CD14-positive monocyte (primary cell): ENCODE measurements around the gene NSMCE1. TPM values are rescaled to one million over a fixed set of nuclear protein-coding genes. Genes with fewer than 3 reads are reported as not detected.

Source experiments
- DNase-seq, 3 donors: peaks; one replicate each; pipeline ENCODE4 v3.0.0-alpha.2; 2011 to 2022
- H2AFZ ChIP-seq: 2 replicates; pipeline ENCODE4 v1.6.0; 2012; ENCODE audit warnings: mild to moderate bottlenecking, low read depth, low read length, inconsistent platforms; ENCODE audit not compliant: insufficient read depth, poor library complexity, severe bottlenecking
- H3K27ac ChIP-seq, 2 donors: 1 replicate in 1 of 2; 2 replicates in 1 of 2; pipeline ENCODE4 v1.5.1; 2012 to 2013; ENCODE audit warnings: low read length in 2 of 2, control low read depth in 1 of 2, inconsistent platforms in 1 of 2, low read depth in 1 of 2, mild to moderate bottlenecking in 1 of 2
- H3K27me3 ChIP-seq, 2 donors: one replicate each; pipeline versions ENCODE4 v1.6.0 to v1.6.1; 2011 to 2013; ENCODE audit warnings: low read length in 2 of 2; ENCODE audit not compliant: control insufficient read depth in 2 of 2, insufficient read depth in 2 of 2
- H3K36me3 ChIP-seq, 2 donors: replicated peaks in 1 of 2; 1 replicate in 1 of 2; 2 replicates in 1 of 2; pipeline versions ENCODE4 v1.5.1 to v1.6.1; 2012 to 2013; ENCODE audit warnings: low read length in 2 of 2, control low read depth in 1 of 2, inconsistent platforms in 1 of 2, mild to moderate bottlenecking in 1 of 2; ENCODE audit not compliant: insufficient read depth in 2 of 2, control insufficient read depth in 1 of 2
- H3K4me1 ChIP-seq, 2 donors: 1 replicate in 1 of 2; 2 replicates in 1 of 2; pipeline versions ENCODE4 v1.5.1 to v1.6.1; 2012 to 2013; ENCODE audit warnings: low read length in 2 of 2, control low read depth in 1 of 2, inconsistent platforms in 1 of 2, mild to moderate bottlenecking in 1 of 2, moderate library complexity in 1 of 2; ENCODE audit not compliant: insufficient read depth in 2 of 2, control insufficient read depth in 1 of 2
- H3K4me2 ChIP-seq: replicated peaks from 2 replicates; pipeline ENCODE3; 2012; ENCODE audit warnings: low read length, moderate library complexity, mild to moderate bottlenecking; ENCODE audit not compliant: poor library complexity, severe bottlenecking; ENCODE audit errors: extremely low read depth
- H3K4me3 ChIP-seq, 3 experiments: fragments of 200-600 bp in 1 of 3; sonication (generic) in 1 of 3; replicated peaks in 1 of 3; 1 replicate in 2 of 3; 2 replicates in 1 of 3; pipeline ENCODE4 v1.5.1; 2011 to 2013; ENCODE audit warnings: low read length in 3 of 3, mild to moderate bottlenecking in 3 of 3, control low read depth in 2 of 3, low read depth in 2 of 3, inconsistent platforms in 1 of 3, moderate library complexity in 1 of 3
- H3K79me2 ChIP-seq: 2 replicates; pipeline ENCODE4 v1.6.0; 2012; ENCODE audit warnings: mild to moderate bottlenecking, control low read depth, inconsistent platforms, low read length, moderate library complexity; ENCODE audit not compliant: insufficient read depth
- H3K9ac ChIP-seq: 2 replicates; pipeline ENCODE4 v1.6.0; 2017; ENCODE audit warnings: low read length, mild to moderate bottlenecking; ENCODE audit not compliant: insufficient read depth, poor library complexity, severe bottlenecking
- H3K9me3 ChIP-seq, 2 donors: replicated peaks in 1 of 2; 1 replicate in 1 of 2; 2 replicates in 1 of 2; pipeline versions ENCODE4 v1.5.1 to v1.6.1; 2012 to 2013; ENCODE audit warnings: low read length in 2 of 2, control low read depth in 1 of 2; ENCODE audit not compliant: control insufficient read depth in 1 of 2, insufficient read depth in 1 of 2
- H4K20me1 ChIP-seq: 2 replicates; pipeline ENCODE4 v1.6.0; 2012; ENCODE audit warnings: mild to moderate bottlenecking, low read length, control low read depth, moderate library complexity; ENCODE audit not compliant: insufficient read depth
- H3K27ac Mint-ChIP-seq, 7 donors: one replicate each; pipeline ENCODE4 v1.8.0; 2020; ENCODE audit warnings: mild to moderate bottlenecking in 7 of 7, mixed read lengths in 7 of 7, moderate library complexity in 6 of 7, inconsistent platforms in 2 of 7
- H3K27me3 Mint-ChIP-seq, 3 donors: one replicate each; pipeline ENCODE4 v1.8.0; 2021 to 2022; ENCODE audit warnings: low read depth in 3 of 3, mild to moderate bottlenecking in 3 of 3, mixed read lengths in 3 of 3, moderate library complexity in 3 of 3, inconsistent platforms in 1 of 3
- H3K36me3 Mint-ChIP-seq, 2 donors: one replicate each; pipeline ENCODE4 v1.8.0; 2020; ENCODE audit warnings: mixed read lengths in 2 of 2, inconsistent platforms in 1 of 2, mild to moderate bottlenecking in 1 of 2
- H3K4me1 Mint-ChIP-seq: one replicate; pipeline ENCODE4 v1.8.0; 2020; ENCODE audit warnings: mild to moderate bottlenecking, mixed read lengths
- H3K4me3 Mint-ChIP-seq, 2 donors: one replicate each; pipeline ENCODE4 v1.8.0; 2020; ENCODE audit warnings: mild to moderate bottlenecking in 2 of 2, mixed read lengths in 2 of 2, moderate library complexity in 1 of 2
- H3K9me3 Mint-ChIP-seq, 7 donors: one replicate each; pipeline ENCODE4 v1.8.0; 2020 to 2022; ENCODE audit warnings: mixed read lengths in 7 of 7, mild to moderate bottlenecking in 6 of 7, moderate library complexity in 6 of 7, inconsistent platforms in 2 of 7
- CTCF ChIP-seq: fragments of 200-600 bp; IDR thresholded peaks from one replicate; pipeline ENCODE4 v1.8.0; 2022; ENCODE audit warnings: antibody characterized with exemption, mild to moderate bottlenecking
- WGBS: methylation state at CpG from one replicate; pipeline ENCODE4 v1.1.5; 2013; ENCODE audit warnings: missing lambda C conversion rate; ENCODE audit not compliant: insufficient coverage; 5-methylcytosine and 5-hydroxymethylcytosine counted together
- intact Hi-C, 2 donors: fragments of 100-400 bp; cut with micrococcal nuclease; formaldehyde crosslinking; loops; one replicate each; pipeline versions ENCODE4 v1.15.0 to v1.15.1; 2023
- polyA plus RNA-seq, 3 donors: library from polyadenylated mRNA; depleted of rRNA in 1 of 3; unstranded in 2 of 3; stranded (reverse) in 1 of 3; fragments of 300-500 nt in 2 of 3; fragments of >200 nt in 1 of 3; fragmentation: Illumina TruSeq in 2 of 3; gene quantifications; 1 replicate in 2 of 3; 2 replicates in 1 of 3; pipeline ENCODE4 v1.2.3, GENCODE V29; 2012 to 2021

NSMCE1 gene
- polyA plus RNA-seq, 3 donors, result 19.6 to 85.2 (median 82.6) TPM

DNA sequence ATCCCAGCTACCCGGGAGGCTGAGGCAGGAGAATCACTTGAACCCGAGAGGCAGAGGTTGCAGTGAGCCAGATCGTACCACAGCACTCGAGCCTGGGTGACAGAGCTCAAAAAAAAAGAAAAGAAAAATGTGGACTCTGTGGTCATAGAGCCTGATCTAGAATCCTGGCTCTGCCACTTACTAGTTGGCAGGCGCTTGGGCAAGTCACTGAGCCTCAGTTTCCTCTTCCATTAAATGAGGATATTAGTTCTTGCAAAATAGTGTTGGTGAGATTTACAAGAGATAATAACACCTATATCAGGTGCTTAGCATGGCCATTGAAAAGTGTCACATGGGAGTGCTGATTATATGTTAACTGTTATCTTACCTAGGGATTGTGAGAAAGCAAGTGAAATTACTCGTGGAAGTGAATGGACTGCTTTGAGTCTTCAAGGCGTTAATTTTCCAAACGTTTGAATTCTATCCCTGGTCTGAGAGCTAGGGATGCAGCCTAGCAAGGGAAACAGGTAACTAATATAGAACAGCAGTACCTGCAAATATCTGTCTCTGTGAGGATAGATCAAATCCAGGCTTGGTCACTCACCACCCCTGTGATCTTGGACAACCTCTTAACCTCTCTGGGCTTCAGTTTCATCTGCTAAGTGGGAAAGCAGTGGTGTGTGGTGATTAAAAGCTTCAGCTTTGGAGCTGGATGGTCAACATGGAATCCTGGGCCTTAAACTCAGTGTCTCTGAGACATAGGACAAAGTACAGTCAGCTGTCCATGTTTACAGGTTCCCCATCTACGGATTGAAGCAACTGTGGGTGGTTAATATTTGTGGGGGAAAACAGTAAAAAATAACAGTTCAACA lies 953 bp upstream of the NSMCE1 start:
- no peaks in the 10 kb centered on the region for H3K36me3 ChIP-seq
- peak overlapping the region; percentile 85 for H3K9ac ChIP-seq
- H3K9me3 ChIP-seq, result no peaks in the 10 kb centered on the region
- H3K79me2 ChIP-seq, result peaks cover 23% of the 10 kb centered on the region
- H4K20me1 ChIP-seq, result no peaks in the 10 kb centered on the region
- Mint-ChIP-seq H3K27ac (peak overlapping the region; percentile 93 to 98 (median 96)), H3K36me3 (peaks cover 0 to 6% of the 10 kb centered on the region in 2 donors), H3K4me3 (peak overlapping the region; percentile 87 to 92), H3K4me1 (peaks cover 40% of the 10 kb centered on the region), H3K27me3 (no peaks in the 10 kb centered on the region), H3K9me3 (peaks cover 0 to 2% (median 0%) of the 10 kb centered on the region in 7 donors)
- no peak for DNase-seq
- H2AFZ ChIP-seq, result peak overlapping the region; percentile 85
- no peak for TF ChIP-seq CTCF
- H3K4me3 ChIP-seq, result peak overlapping the region; percentile 77 to 94 (median 89)
- H3K4me2 ChIP-seq, result peak overlapping the region; percentile 86
- H3K27ac ChIP-seq, result peak overlapping the region; percentile 70 to 98
- intact Hi-C loops, result loop anchor here (5.0 to 10.0 kb wide), 2 partner anchors 43 to 45 kb away; partner anchors contain the start of gene IL4R (in 2 of the 2)
- H3K4me1 ChIP-seq, result peaks cover 23 to 38% of the 10 kb centered on the region in 2 donors
- H3K27me3 ChIP-seq, result no peaks in the 10 kb centered on the region
- 82% methylated on average over 7 of the region's 9 CpGs for WGBS

- peaks cover 37 to 59% of the 10 kb centered on the region in 2 donors for H3K4me1 ChIP-seq
- no peak overlapping the region for H3K27ac ChIP-seq
- no peaks in the 10 kb centered on the region for H3K27me3 ChIP-seq
- no peaks in the 10 kb centered on the region for H4K20me1 ChIP-seq
- H3K79me2 ChIP-seq, result peaks cover 26% of the 10 kb centered on the region
- no peak overlapping the region for H3K9ac ChIP-seq
- Mint-ChIP-seq H3K4me1 (peaks cover 51% of the 10 kb centered on the region), H3K9me3 (no peaks in the 10 kb centered on the region), H3K4me3 (no peak overlapping the region), H3K36me3 (peaks cover 2 to 8% of the 10 kb centered on the region in 2 donors), H3K27ac (peak overlapping the region in 4 of 7 donors; percentile 8 to 75 (median 38)), H3K27me3 (no peaks in the 10 kb centered on the region)
- intact Hi-C loops, result loop anchor here in 1 of 2 donors (10.0 kb wide), 1 partner anchor 48 kb away; the partner anchor contains the start of gene IL4R
- H2AFZ ChIP-seq, result no peak overlapping the region
- no peak for TF ChIP-seq CTCF
- no peak overlapping the region for H3K4me2 ChIP-seq
- H3K4me3 ChIP-seq, result peak overlapping the region in 1 of 3 experiments; percentile 94
- H3K9me3 ChIP-seq, result no peaks in the 10 kb centered on the region
- WGBS, result no CpG with 5 or more reads among the region's 8 CpGs
- no peaks in the 10 kb centered on the region for H3K36me3 ChIP-seq
- peak in 2 of 3 donors; percentile 51 to 68 for DNase-seq
These were observed 1.4 kb downstream of the NSMCE1 start for GRCh38 chr16:27267037-27267677.
